Measurements from ENCODE around the gene ARSA. TPM values are rescaled to one million over a fixed set of nuclear protein-coding genes. Genes with fewer than 3 reads are reported as not detected.
A peak's percentile ranks its signal among the peaks of the same experiment; 100 is the strongest.

The ARSA gene
- total and polyA plus RNA-seq, 4 experiments from 2014 or later, result 7.8 to 86.8 (median 48.1) TPM

GRCh38 chr22:50602338-50602700 is 25.6 kb downstream of the ARSA start:
- H3K9me3 ChIP-seq (ENCODE audit: control insufficient read depth in 1 of 2, low read length in 2 of 2), result no peaks in the 10 kb centered on the region
- POLR2A ChIA-PET (ENCODE audit: partially characterized antibody), result interaction anchor here (1.3 kb wide), 1 partner anchor 19 kb away, joined by 3 read pairs; no protein-coding TSS in a partner anchor
- H3K4me1 Mint-ChIP-seq, result peaks cover 8 to 14% (median 11%) of the 10 kb centered on the region in 4 donors
- H3K27me3 ChIP-seq (ENCODE audit: insufficient read depth, low read length), result peaks cover 7% of the 10 kb centered on the region
- peaks cover 0 to 7% (median 0%) of the 10 kb centered on the region in 8 donors for H3K9me3 Mint-ChIP-seq
- DNase-seq, result no peak
- peaks cover 1 to 3% of the 10 kb centered on the region in 2 donors for H3K36me3 Mint-ChIP-seq
- peak overlapping the region in 2 of 7 donors; percentile 17 to 44 for H3K27ac Mint-ChIP-seq
- no peaks in the 10 kb centered on the region for H3K4me1 ChIP-seq (ENCODE audit: insufficient read depth, low read length)
- no peak overlapping the region for H3K27ac ChIP-seq (ENCODE audit: low read depth, low read length)
- H3K27me3 Mint-ChIP-seq, result peaks cover 30 to 34% of the 10 kb centered on the region in 2 donors
- H3K36me3 ChIP-seq (ENCODE audit: insufficient read depth, low read length), result no peaks in the 10 kb centered on the region
- CTCF ChIA-PET (ENCODE audit: partially characterized antibody), result no interaction called here
- no peak overlapping the region for H3K4me3 ChIP-seq (ENCODE audit: low read length in 2 of 2)
- intact Hi-C loops (cut with micrococcal nuclease), result no loop called here
- H3K4me3 Mint-ChIP-seq, result peak overlapping the region; percentile 40 to 88 (median 79)

GRCh38 chr22:50601669-50602337 is 26.1 kb downstream of the ARSA start:
- H3K4me1 ChIP-seq (ENCODE audit: insufficient read depth, low read length), result no peaks in the 10 kb centered on the region
- H3K36me3 ChIP-seq (ENCODE audit: insufficient read depth, low read length), result no peaks in the 10 kb centered on the region
- peaks cover 7% of the 10 kb centered on the region for H3K27me3 ChIP-seq (ENCODE audit: insufficient read depth, low read length)
- CTCF ChIA-PET (ENCODE audit: partially characterized antibody), result no interaction called here
- Mint-ChIP-seq H3K4me3 (peak overlapping the region; percentile 71 to 88 (median 79)), H3K27ac (peak overlapping the region in 3 of 7 donors; percentile 17 to 43 (median 22)), H3K36me3 (peaks cover 1 to 8% of the 10 kb centered on the region in 2 donors), H3K27me3 (peaks cover 26 to 29% of the 10 kb centered on the region in 2 donors), H3K4me1 (peaks cover 8 to 14% (median 11%) of the 10 kb centered on the region in 4 donors), H3K9me3 (peaks cover 0 to 7% (median 0%) of the 10 kb centered on the region in 8 donors)
- DNase-seq, result no peak
- H3K4me3 ChIP-seq (ENCODE audit: low read length in 2 of 2), result no peak overlapping the region
- intact Hi-C loops (cut with micrococcal nuclease), result no loop called here
- no peaks in the 10 kb centered on the region for H3K9me3 ChIP-seq (ENCODE audit: control insufficient read depth in 1 of 2, low read length in 2 of 2)
- POLR2A ChIA-PET (ENCODE audit: partially characterized antibody), result interaction anchor here (1.3 kb wide), 1 partner anchor 20 kb away, joined by 3 read pairs; no protein-coding TSS in a partner anchor
- H3K27ac ChIP-seq (ENCODE audit: low read depth, low read length), result no peak overlapping the region

DNA sequence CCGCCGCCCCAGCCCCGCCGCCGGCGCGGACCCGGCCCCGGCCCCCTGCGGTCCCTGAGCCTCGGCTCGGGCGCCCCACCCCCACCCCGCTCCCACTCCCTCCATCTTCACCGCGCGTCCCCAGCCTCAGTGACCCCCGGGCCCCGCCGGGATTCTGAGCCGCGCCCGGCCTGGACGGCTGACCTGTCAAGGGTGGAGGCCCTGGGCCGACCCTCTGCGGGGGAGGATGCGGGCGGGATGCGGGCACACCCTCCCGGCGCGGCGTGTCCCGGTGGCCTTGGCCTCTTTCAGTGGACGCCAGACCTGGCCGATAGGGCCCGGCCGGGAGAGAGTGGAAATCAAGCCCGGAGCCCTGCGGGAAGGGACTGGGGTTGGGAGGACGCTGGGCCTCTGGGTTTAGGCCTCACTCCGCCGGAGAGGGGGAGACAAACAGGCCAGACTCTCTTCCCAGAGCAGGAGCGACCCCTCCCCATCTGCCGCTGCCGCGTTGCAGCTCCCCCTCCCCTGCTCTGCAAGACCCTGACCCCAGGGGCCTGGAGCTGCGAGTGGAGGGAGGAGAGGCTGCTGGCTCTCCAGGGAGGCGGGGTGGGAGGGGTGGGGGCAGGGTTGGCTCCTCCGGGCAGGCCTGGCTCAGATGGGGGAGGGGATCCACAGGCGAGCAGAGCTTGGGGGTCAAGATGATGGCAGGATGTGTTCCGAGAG is 26.8 kb downstream of the ARSA start:
- no peaks in the 10 kb centered on the region for H3K4me1 ChIP-seq (ENCODE audit: insufficient read depth, low read length)
- H3K27me3 ChIP-seq (ENCODE audit: insufficient read depth, low read length), result peaks cover 7% of the 10 kb centered on the region
- peaks cover 8 to 14% (median 11%) of the 10 kb centered on the region in 4 donors for H3K4me1 Mint-ChIP-seq
- intact Hi-C loops (cut with micrococcal nuclease), result no loop called here
- ChIA-PET CTCF (ENCODE audit: partially characterized antibody) (no interaction called here), POLR2A (ENCODE audit: partially characterized antibody) (interaction anchor here (1.3 kb wide), 1 partner anchor 20 kb away, joined by 3 read pairs; no protein-coding TSS in a partner anchor)
- H3K27ac Mint-ChIP-seq, result peak overlapping the region in 1 of 7 donors; percentile 17
- no peaks in the 10 kb centered on the region for H3K9me3 ChIP-seq (ENCODE audit: control insufficient read depth in 1 of 2, low read length in 2 of 2)
- H3K4me3 ChIP-seq (ENCODE audit: low read length in 2 of 2), result no peak overlapping the region
- DNase-seq, result no peak
- peaks cover 0 to 7% (median 0%) of the 10 kb centered on the region in 8 donors for H3K9me3 Mint-ChIP-seq
- H3K36me3 Mint-ChIP-seq, result peaks cover 1 to 14% of the 10 kb centered on the region in 2 donors
- no peaks in the 10 kb centered on the region for H3K36me3 ChIP-seq (ENCODE audit: insufficient read depth, low read length)
- peak overlapping the region in 6 of 8 donors; percentile 71 to 88 (median 80) for H3K4me3 Mint-ChIP-seq
- peaks cover 22 to 27% of the 10 kb centered on the region in 2 donors for H3K27me3 Mint-ChIP-seq
- H3K27ac ChIP-seq (ENCODE audit: low read depth, low read length), result no peak overlapping the region

DNA sequence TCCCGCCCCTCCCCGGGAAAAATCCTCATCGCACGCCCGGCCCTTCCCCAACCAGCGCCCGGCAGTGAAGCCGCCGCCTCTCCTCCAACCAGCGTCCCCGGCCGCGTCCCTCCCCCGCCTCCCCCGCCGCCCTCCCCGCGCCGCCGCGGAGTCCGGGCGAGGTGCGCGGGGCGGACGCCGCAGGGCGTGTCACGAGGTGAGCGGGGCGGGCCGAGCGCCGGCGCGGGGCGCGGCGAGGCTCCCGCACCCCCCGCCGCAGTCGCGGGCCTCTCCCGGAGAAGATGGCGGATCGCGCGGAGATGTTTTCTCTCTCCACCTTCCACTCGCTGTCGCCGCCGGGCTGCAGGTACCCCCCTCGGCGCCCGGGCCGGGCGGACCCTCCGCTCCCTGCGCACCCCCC is 27.4 kb downstream of the ARSA start, which contains the start of gene MAPK8IP2:
MAPK8IP2 (plus strand) TSS at position 256 of the 400 bp plus-strand sequence; CDS start at position 282, 26 bp downstream.
- CTCF ChIA-PET (ENCODE audit: partially characterized antibody), result no interaction called here
- no peak for DNase-seq
- Mint-ChIP-seq H3K4me1 (peaks cover 8 to 14% (median 11%) of the 10 kb centered on the region in 4 donors), H3K4me3 (peak within 1 kb of the TSS; percentile 71 to 88 (median 80)), H3K27ac (peak within 1 kb of the TSS in 4 of 7 donors; percentile 6 to 46 (median 20)), H3K9me3 (peaks cover 0 to 7% (median 0%) of the 10 kb centered on the region in 8 donors), H3K27me3 (peaks cover 21 to 27% of the 10 kb centered on the region in 2 donors), H3K36me3 (peaks cover 1 to 14% of the 10 kb centered on the region in 2 donors)
- no peaks in the 10 kb centered on the region for H3K9me3 ChIP-seq (ENCODE audit: control insufficient read depth in 1 of 2, low read length in 2 of 2)
- no peaks in the 10 kb centered on the region for H3K4me1 ChIP-seq (ENCODE audit: insufficient read depth, low read length)
- intact Hi-C loops (cut with micrococcal nuclease), result no loop called here
- POLR2A ChIA-PET (ENCODE audit: partially characterized antibody), result interaction anchor here (1.0 to 1.4 kb wide), 2 partner anchors 51 to 75 kb away, joined by 4 to 6 read pairs; partner anchors contain the start of gene SCO2
- H3K27ac ChIP-seq (ENCODE audit: low read depth, low read length), result no peak within 1 kb of the TSS
- no peaks in the 10 kb centered on the region for H3K36me3 ChIP-seq (ENCODE audit: insufficient read depth, low read length)
- no peak within 1 kb of the TSS for H3K4me3 ChIP-seq (ENCODE audit: low read length in 2 of 2)
- H3K27me3 ChIP-seq (ENCODE audit: insufficient read depth, low read length), result peaks cover 7% of the 10 kb centered on the region

DNA sequence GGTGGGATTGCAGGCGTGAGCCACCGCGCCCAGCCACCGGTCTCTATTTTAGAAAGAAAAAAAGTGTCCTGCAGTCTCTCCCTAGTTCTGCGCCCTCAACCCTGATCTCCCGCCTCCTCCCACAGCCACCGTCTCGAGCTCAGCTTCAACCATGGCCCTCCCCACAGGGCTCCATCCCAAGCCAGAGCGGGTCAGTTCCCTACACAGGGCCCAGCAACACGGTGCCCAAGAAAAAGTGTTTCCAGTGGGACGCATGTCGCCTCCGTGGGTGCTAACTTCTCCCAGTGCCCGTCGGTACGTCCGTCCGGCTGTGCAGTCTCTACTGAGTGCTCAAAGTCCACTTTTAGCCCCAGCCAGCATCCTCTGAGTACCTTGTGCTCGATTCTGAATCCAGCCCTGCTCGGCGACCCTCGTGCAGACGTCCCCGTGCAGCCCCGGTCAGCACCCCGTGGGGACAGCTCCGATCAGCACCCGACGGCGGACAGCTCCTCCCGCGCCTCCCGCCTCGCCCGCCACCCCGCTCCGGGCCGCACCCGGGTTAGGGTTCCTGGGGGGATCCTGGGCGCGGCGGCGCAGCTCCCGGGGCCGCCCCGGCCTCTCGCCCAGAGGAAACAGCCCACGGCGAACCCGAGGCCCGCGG is 28.0 kb downstream of the ARSA start:
- H3K36me3 ChIP-seq (ENCODE audit: insufficient read depth, low read length), result no peaks in the 10 kb centered on the region
- ChIA-PET POLR2A (ENCODE audit: partially characterized antibody) (interaction anchor here (0.7 to 1.4 kb wide), 3 partner anchors 21 to 74 kb away, joined by 3 to 6 read pairs (median 4); partner anchors contain the start of gene SCO2), CTCF (ENCODE audit: partially characterized antibody) (no interaction called here)
- no peak overlapping the region for H3K27ac ChIP-seq (ENCODE audit: low read depth, low read length)
- Mint-ChIP-seq H3K36me3 (peaks cover 1 to 14% of the 10 kb centered on the region in 2 donors), H3K9me3 (peaks cover 0 to 7% (median 0%) of the 10 kb centered on the region in 8 donors), H3K4me3 (peak overlapping the region; percentile 25 to 82 (median 63)), H3K27ac (peak overlapping the region in 2 of 7 donors; percentile 6 to 46), H3K27me3 (peaks cover 21 to 25% of the 10 kb centered on the region in 2 donors), H3K4me1 (peaks cover 8 to 14% (median 11%) of the 10 kb centered on the region in 4 donors)
- intact Hi-C loops (cut with micrococcal nuclease), result no loop called here
- H3K9me3 ChIP-seq (ENCODE audit: control insufficient read depth in 1 of 2, low read length in 2 of 2), result no peaks in the 10 kb centered on the region
- H3K4me3 ChIP-seq (ENCODE audit: low read length in 2 of 2), result no peak overlapping the region
- peaks cover 7% of the 10 kb centered on the region for H3K27me3 ChIP-seq (ENCODE audit: insufficient read depth, low read length)
- DNase-seq, result peak; percentile 62 to 71 (median 64)
- no peaks in the 10 kb centered on the region for H3K4me1 ChIP-seq (ENCODE audit: insufficient read depth, low read length)

GRCh38 chr22:50597097-50597496 is 30.9 kb downstream of the ARSA start:
- Mint-ChIP-seq H3K4me1 (peaks cover 5 to 11% (median 9%) of the 10 kb centered on the region in 4 donors), H3K4me3 (no peak overlapping the region), H3K36me3 (peaks cover 1 to 14% of the 10 kb centered on the region in 2 donors), H3K9me3 (peaks cover 0 to 7% (median 0%) of the 10 kb centered on the region in 8 donors), H3K27me3 (peaks cover 11 to 15% of the 10 kb centered on the region in 2 donors), H3K27ac (peak overlapping the region in 1 of 7 donors; percentile 52)
- Histone ChIP-seq H3K4me1 (ENCODE audit: insufficient read depth, low read length) (no peaks in the 10 kb centered on the region), H3K36me3 (ENCODE audit: insufficient read depth, low read length) (no peaks in the 10 kb centered on the region), H3K27me3 (ENCODE audit: insufficient read depth, low read length) (peaks cover 3% of the 10 kb centered on the region), H3K4me3 (ENCODE audit: low read length in 2 of 2) (no peak overlapping the region), H3K9me3 (ENCODE audit: control insufficient read depth in 1 of 2, low read length in 2 of 2) (no peaks in the 10 kb centered on the region), H3K27ac (ENCODE audit: low read depth, low read length) (no peak overlapping the region)
- ChIA-PET POLR2A (ENCODE audit: partially characterized antibody) (interaction anchor here (1.3 kb wide), 1 partner anchor 24 kb away, joined by 3 read pairs; no protein-coding TSS in a partner anchor), CTCF (ENCODE audit: partially characterized antibody) (no interaction called here)
- no peak for DNase-seq
- intact Hi-C loops (cut with micrococcal nuclease), result no loop called here
